ENCODE measurements around the gene NUCB2.

DNA sequence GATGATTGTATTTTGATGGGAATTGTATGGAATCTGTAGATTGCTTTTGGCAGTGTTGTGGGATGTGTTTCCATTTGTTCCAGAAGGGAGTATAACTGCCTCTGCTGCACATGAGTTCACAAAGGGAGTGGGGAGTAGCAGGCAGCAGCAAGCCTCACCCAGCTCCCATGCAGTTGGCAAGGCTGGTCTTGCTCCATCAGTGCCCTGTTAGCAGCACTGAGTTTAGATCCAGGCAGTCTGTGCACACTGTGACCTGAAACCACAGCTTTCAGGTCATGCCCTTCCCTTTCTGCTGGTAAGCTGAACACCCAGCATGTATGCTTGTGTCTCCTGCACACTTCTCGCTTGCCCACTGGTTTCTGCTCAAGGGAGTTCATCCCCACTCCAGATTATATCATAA is 3.7 kb upstream of the NUCB2 start:
- no peak for TF ChIP-seq POLR2A (IDR thresholded peaks at IDR 0.05)
- TF ChIP-seq, protein P1, sequence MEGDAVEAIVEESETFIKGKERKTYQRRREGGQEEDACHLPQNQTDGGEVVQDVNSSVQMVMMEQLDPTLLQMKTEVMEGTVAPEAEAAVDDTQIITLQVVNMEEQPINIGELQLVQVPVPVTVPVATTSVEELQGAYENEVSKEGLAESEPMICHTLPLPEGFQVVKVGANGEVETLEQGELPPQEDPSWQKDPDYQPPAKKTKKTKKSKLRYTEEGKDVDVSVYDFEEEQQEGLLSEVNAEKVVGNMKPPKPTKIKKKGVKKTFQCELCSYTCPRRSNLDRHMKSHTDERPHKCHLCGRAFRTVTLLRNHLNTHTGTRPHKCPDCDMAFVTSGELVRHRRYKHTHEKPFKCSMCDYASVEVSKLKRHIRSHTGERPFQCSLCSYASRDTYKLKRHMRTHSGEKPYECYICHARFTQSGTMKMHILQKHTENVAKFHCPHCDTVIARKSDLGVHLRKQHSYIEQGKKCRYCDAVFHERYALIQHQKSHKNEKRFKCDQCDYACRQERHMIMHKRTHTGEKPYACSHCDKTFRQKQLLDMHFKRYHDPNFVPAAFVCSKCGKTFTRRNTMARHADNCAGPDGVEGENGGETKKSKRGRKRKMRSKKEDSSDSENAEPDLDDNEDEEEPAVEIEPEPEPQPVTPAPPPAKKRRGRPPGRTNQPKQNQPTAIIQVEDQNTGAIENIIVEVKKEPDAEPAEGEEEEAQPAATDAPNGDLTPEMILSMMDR (IDR thresholded peaks at IDR 0.05) = no peak

Measured in Peyer's patch (tissue), 4 donors.